GM23338 (cell line): ENCODE data around the gene ST6GALNAC1. TPM values are rescaled to one million over a fixed set of nuclear protein-coding genes. Genes with fewer than 3 reads are reported as not detected.

Experiments used
- ATAC-seq: fragments of 200-7000 bp; cut with Tn5 transposase; 3 replicates; pipeline ENCODE4 v1.9.1; 2020
- DNase-seq: peaks from one replicate; pipeline ENCODE4 v3.0.0-alpha.2; 2015; ENCODE audit warnings: low spot score
- H2AFZ ChIP-seq: fragments of 200-600 bp; sonication (generic); 2 replicates; pipeline ENCODE4 v1.8.0; 2016; ENCODE audit warnings: antibody characterized with exemption, mild to moderate bottlenecking, moderate library complexity
- H3F3A ChIP-seq: fragments of 200-600 bp; sonication (generic); replicated peaks from 2 replicates; pipeline ENCODE4 v1.8.0; 2017; ENCODE audit warnings: antibody characterized with exemption, mixed run types, low read depth
- H3K27ac ChIP-seq: fragments of 200-600 bp; sonication (generic); 2 replicates; pipeline ENCODE4 v1.6.1; 2016; ENCODE audit warnings: low read depth
- H3K27me3 ChIP-seq: fragments of 200-600 bp; sonication (generic); 2 replicates; pipeline ENCODE4 v1.8.0; 2016; ENCODE audit warnings: mild to moderate bottlenecking, mixed run types, moderate library complexity; ENCODE audit not compliant: insufficient read depth
- H3K36me3 ChIP-seq: fragments of 200-600 bp; sonication (generic); 2 replicates; pipeline ENCODE4 v1.8.0; 2016; ENCODE audit warnings: mild to moderate bottlenecking; ENCODE audit not compliant: insufficient read depth
- H3K4me1 ChIP-seq: fragments of 200-600 bp; sonication (generic); 2 replicates; pipeline ENCODE4 v1.8.0; 2016; ENCODE audit warnings: mild to moderate bottlenecking, moderate library complexity; ENCODE audit not compliant: insufficient read depth
- H3K4me2 ChIP-seq: fragments of 200-600 bp; sonication (generic); 2 replicates; pipeline ENCODE4 v1.7.1; 2017; ENCODE audit warnings: mixed run types
- H3K4me3 ChIP-seq: fragments of 200-600 bp; sonication (generic); 2 replicates; pipeline ENCODE4 v1.6.1; 2016; ENCODE audit warnings: mixed run types
- H3K79me2 ChIP-seq: fragments of 200-600 bp; sonication (generic); replicated peaks from 2 replicates; pipeline ENCODE4 v1.8.0; 2017; ENCODE audit warnings: mild to moderate bottlenecking; ENCODE audit not compliant: insufficient read depth
- H3K9me2 ChIP-seq: fragments of 200-600 bp; sonication (generic); 2 replicates; pipeline ENCODE4 v1.8.0; 2017; ENCODE audit not compliant: insufficient read depth
- H4K20me1 ChIP-seq: fragments of 200-600 bp; sonication (generic); replicated peaks from 2 replicates; pipeline ENCODE4 v1.8.0; 2017; ENCODE audit warnings: mild to moderate bottlenecking; ENCODE audit not compliant: insufficient read depth
- H3K27ac Mint-ChIP-seq: 2 replicates; pipeline ENCODE4 v1.8.0; 2020; ENCODE audit warnings: inconsistent platforms, mild to moderate bottlenecking, moderate library complexity, mixed read lengths
- H3K27me3 Mint-ChIP-seq: 3 replicates; pipeline ENCODE4 v1.8.0; 2022; ENCODE audit warnings: low read depth, mild to moderate bottlenecking, moderate library complexity, mixed read lengths, inconsistent platforms; ENCODE audit not compliant: insufficient read depth, poor library complexity
- H3K36me3 Mint-ChIP-seq: 3 replicates; pipeline ENCODE4 v1.8.0; 2021; ENCODE audit warnings: low read depth, mild to moderate bottlenecking, inconsistent platforms, moderate library complexity, mixed read lengths
- H3K4me1 Mint-ChIP-seq: 3 replicates; pipeline ENCODE4 v1.8.0; 2020; ENCODE audit warnings: mild to moderate bottlenecking, inconsistent platforms, mixed read lengths
- H3K4me3 Mint-ChIP-seq: 3 replicates; pipeline ENCODE4 v1.8.0; 2021; ENCODE audit warnings: moderate library complexity, mild to moderate bottlenecking, inconsistent platforms, mixed read lengths
- H3K9me3 Mint-ChIP-seq: 3 replicates; pipeline ENCODE4 v1.8.0; 2020; ENCODE audit warnings: moderate library complexity, mild to moderate bottlenecking, inconsistent platforms, mixed read lengths
- CREB1 ChIP-seq: fragments of 250-450 bp; sonication (Bioruptor Pico); IDR thresholded peaks from 2 replicates; pipeline ENCODE4 v1.5.0; 2020; ENCODE audit warnings: low read depth, mild to moderate bottlenecking, moderate library complexity
- EZH2phosphoT487 ChIP-seq: fragments of 200-600 bp; sonication (generic); IDR thresholded peaks from one replicate; pipeline ENCODE4 v1.8.1; 2018; ENCODE audit warnings: antibody characterized with exemption; ENCODE audit not compliant: unreplicated experiment
- JUNB ChIP-seq: IDR thresholded peaks from one replicate; pipeline ENCODE4 v1.6.1; 2016; ENCODE audit warnings: antibody characterized with exemption; ENCODE audit not compliant: unreplicated experiment
- NANOG ChIP-seq: IDR thresholded peaks from 2 replicates; pipeline ENCODE4 v1.6.1; 2016; ENCODE audit warnings: antibody characterized with exemption, borderline replicate concordance
- POLR2AphosphoS5 ChIP-seq: IDR thresholded peaks from 2 replicates; pipeline ENCODE4 v1.6.1; 2016; ENCODE audit warnings: antibody characterized with exemption, low read depth
- REST ChIP-seq: IDR thresholded peaks from one replicate; pipeline ENCODE4 v1.6.1; 2018; ENCODE audit warnings: antibody characterized with exemption; ENCODE audit not compliant: unreplicated experiment
- ZNF114 ChIP-seq: fragments of 250-450 bp; sonication (Bioruptor Pico); IDR thresholded peaks from 2 replicates; pipeline ENCODE4 v1.5.0; 2020; ENCODE audit warnings: mild to moderate bottlenecking, moderate library complexity
- ZNF331 ChIP-seq: fragments of 250-450 bp; sonication (Bioruptor Pico); IDR thresholded peaks from 2 replicates; pipeline ENCODE4 v1.5.0; 2020; ENCODE audit warnings: low read depth, mild to moderate bottlenecking, moderate library complexity
- ZNF462 ChIP-seq: fragments of 250-450 bp; sonication (Bioruptor Pico); IDR thresholded peaks from 2 replicates; pipeline ENCODE4 v1.5.0; 2020; ENCODE audit warnings: mild to moderate bottlenecking, moderate library complexity
- polyA plus RNA-seq: library from polyadenylated mRNA; unstranded; fragments of >200 nt; fragmentation: Nextera tagmentation; extraction: Ambion mirVana; gene quantifications from 2 replicates; pipeline ENCODE4 v1.2.1, GENCODE V29; 2016
- total RNA-seq: library from RNA; depleted of rRNA; stranded (reverse); fragments of >200 nt; shearing (Covaris generic); gene quantifications from 2 replicates; pipeline ENCODE4 v1.2.3, GENCODE V29; 2014
- TF ChIP-seq, protein P1 (sequence below), 2 experiments: fragments of 200-600 bp in 1 of 2; sonication (generic) in 1 of 2; conservative IDR thresholded peaks; 2 replicates each; pipeline versions ENCODE4 v1.5.1 to v1.6.1; 2016 to 2017; ENCODE audit warnings: antibody characterized with exemption in 2 of 2, low read depth in 2 of 2, mild to moderate bottlenecking in 2 of 2, moderate library complexity in 1 of 2

Gene ST6GALNAC1
- total and polyA plus RNA-seq, 2 experiments from 2014 or later: not detected

DNA sequence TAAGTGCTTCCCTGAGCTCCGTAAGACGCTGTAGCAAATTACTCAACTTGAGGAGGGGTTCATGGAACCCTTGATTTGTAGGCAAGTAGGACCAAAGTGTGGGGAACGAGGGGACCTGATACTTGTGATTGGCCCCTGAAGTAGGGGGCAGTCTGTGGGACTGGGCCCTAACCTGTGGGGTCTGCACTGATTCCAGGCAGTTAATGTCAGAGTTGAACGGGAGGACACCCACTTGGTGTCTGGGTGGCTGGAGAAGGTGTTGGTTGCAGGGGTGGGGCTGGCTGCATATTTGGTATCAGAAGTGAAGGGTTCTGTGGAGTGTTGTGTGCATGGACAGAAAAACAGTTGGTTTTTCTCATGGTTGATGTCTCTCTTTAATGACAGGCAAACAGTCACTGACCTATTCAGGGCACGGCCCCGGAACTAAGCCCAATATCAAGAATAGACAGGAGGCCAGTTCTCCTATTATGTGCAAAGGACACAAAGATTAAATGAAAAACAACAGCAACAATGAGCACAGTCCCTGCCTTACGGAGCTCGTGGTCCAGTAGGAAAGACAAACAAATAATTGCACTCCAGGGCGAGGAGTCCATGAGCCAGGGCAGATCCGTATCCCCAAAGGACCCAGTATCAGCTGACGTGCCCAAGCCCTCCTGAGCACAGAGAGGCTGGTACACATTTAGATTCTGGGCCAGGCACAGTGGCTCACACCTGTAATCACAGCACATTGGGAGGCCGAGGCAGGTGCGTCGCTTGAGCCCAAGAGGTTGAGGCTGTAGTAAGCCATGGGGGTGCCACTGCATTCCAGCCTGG, 48.0 kb upstream of the ST6GALNAC1 start:
- no peak overlapping the region for H3K27ac Mint-ChIP-seq

More for the DNA sequence above, 48.0 kb upstream of the ST6GALNAC1 start:
- no peaks in the 10 kb centered on the region for H3F3A ChIP-seq
- no peak for ATAC-seq
- Mint-ChIP-seq H3K4me1 (peaks cover 21% of the 10 kb centered on the region), H3K27me3 (peaks cover 4% of the 10 kb centered on the region), H3K36me3 (no peaks in the 10 kb centered on the region), H3K9me3 (no peaks in the 10 kb centered on the region), H3K4me3 (no peak overlapping the region)
- no peak for DNase-seq
- H3K4me3 ChIP-seq: no peak overlapping the region
- H3K27me3 ChIP-seq: no peaks in the 10 kb centered on the region
- no peak overlapping the region for H3K4me2 ChIP-seq
- H2AFZ ChIP-seq: no peak overlapping the region
- no peak overlapping the region for H3K27ac ChIP-seq
- H3K4me1 ChIP-seq: peaks cover 4% of the 10 kb centered on the region; the same call in 1 of the 2 replicates
- H3K79me2 ChIP-seq: no peaks in the 10 kb centered on the region
- H4K20me1 ChIP-seq: no peaks in the 10 kb centered on the region
- H3K36me3 ChIP-seq: no peaks in the 10 kb centered on the region
- no peaks in the 10 kb centered on the region for H3K9me2 ChIP-seq
- TF ChIP-seq ZNF114 (no peak), EZH2phosphoT487 (no peak), REST (no peak), JUNB (no peak), CREB1 (CRISPR knock-in tag) (no peak), ZNF331 (CRISPR knock-in tag) (no peak), NANOG (no peak), ZNF462 (CRISPR knock-in tag) (no peak), POLR2AphosphoS5 (no peak)
- TF ChIP-seq, protein P1, sequence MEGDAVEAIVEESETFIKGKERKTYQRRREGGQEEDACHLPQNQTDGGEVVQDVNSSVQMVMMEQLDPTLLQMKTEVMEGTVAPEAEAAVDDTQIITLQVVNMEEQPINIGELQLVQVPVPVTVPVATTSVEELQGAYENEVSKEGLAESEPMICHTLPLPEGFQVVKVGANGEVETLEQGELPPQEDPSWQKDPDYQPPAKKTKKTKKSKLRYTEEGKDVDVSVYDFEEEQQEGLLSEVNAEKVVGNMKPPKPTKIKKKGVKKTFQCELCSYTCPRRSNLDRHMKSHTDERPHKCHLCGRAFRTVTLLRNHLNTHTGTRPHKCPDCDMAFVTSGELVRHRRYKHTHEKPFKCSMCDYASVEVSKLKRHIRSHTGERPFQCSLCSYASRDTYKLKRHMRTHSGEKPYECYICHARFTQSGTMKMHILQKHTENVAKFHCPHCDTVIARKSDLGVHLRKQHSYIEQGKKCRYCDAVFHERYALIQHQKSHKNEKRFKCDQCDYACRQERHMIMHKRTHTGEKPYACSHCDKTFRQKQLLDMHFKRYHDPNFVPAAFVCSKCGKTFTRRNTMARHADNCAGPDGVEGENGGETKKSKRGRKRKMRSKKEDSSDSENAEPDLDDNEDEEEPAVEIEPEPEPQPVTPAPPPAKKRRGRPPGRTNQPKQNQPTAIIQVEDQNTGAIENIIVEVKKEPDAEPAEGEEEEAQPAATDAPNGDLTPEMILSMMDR (conservative IDR thresholded peaks at IDR 0.05; ENCODE audit: low read depth in 2 of 2): no peak
